GM12872 (cell line): Measurements from ENCODE around the gene PRKAG2.
A peak's percentile ranks its signal among the peaks of the same experiment; 100 is the strongest.

ENCODE experiments used
- CTCF ChIP-seq: IDR thresholded peaks from 3 replicates; pipeline ENCODE4 v1.5.1; 2011; ENCODE audit warnings: low read depth, mild to moderate bottlenecking, low read length, moderate library complexity; ENCODE audit not compliant: insufficient read depth

The PRKAG2 gene

GRCh38 chr7:151631953-151632749, 244.8 kb downstream of the PRKAG2 start:
- peak; percentile 45; the same call in 1 of the 3 replicates for TF ChIP-seq CTCF

- peak; percentile 26; the same call in 1 of the 3 replicates for TF ChIP-seq CTCF
Measured at GRCh38 chr7:151631570-151631952, 245.4 kb downstream of the PRKAG2 start.

- TF ChIP-seq CTCF: no peak
Measured at GRCh38 chr7:151630851-151631569, 245.9 kb downstream of the PRKAG2 start.

- no peak for TF ChIP-seq CTCF
Measured at GRCh38 chr7:151630358-151630757, 246.6 kb downstream of the PRKAG2 start.

- no peak for TF ChIP-seq CTCF
Measured at GRCh38 chr7:151629713-151630272, 247.1 kb downstream of the PRKAG2 start.

- TF ChIP-seq CTCF: no peak
Measured at GRCh38 chr7:151628846-151629604, 247.9 kb downstream of the PRKAG2 start.
